Brain microvascular endothelial cell (primary cell): ENCODE results near the gene KRT76.

Source experiments
- DNase-seq: peaks from one replicate; pipeline ENCODE4 v3.0.0-alpha.2; 2020
- H3K27ac ChIP-seq: fragments of 250-450 bp; sonication (Bioruptor Pico); 2 replicates; pipeline ENCODE4 v1.5.1; 2020; ENCODE audit warnings: mild to moderate bottlenecking, moderate library complexity
- H3K27me3 ChIP-seq: fragments of 250-450 bp; sonication (Bioruptor Pico); replicated peaks from 2 replicates; pipeline ENCODE4 v1.5.1; 2020; ENCODE audit warnings: mild to moderate bottlenecking
- H3K36me3 ChIP-seq: fragments of 250-450 bp; sonication (Bioruptor Pico); replicated peaks from 2 replicates; pipeline ENCODE4 v1.5.1; 2020; ENCODE audit warnings: mild to moderate bottlenecking
- H3K4me3 ChIP-seq: 2 replicates; pipeline ENCODE4 v1.5.1; 2011; ENCODE audit warnings: low read depth, mild to moderate bottlenecking, control low read depth, low read length, moderate library complexity
- in situ Hi-C: cut with HindIII; loops from 2 replicates; pipeline ENCODE4 v1.10.0; 2017; ENCODE audit warnings: low sequenced_read_pairs, low pct_ligation_motif_present
- TF ChIP-seq, protein P1 (sequence below): IDR thresholded peaks from 2 replicates; pipeline ENCODE4 v1.5.1; 2011; ENCODE audit warnings: low read depth, mild to moderate bottlenecking, moderate library complexity, low read length, control low read depth, inconsistent platforms; ENCODE audit errors: missing control alignments

Gene KRT76

DNA sequence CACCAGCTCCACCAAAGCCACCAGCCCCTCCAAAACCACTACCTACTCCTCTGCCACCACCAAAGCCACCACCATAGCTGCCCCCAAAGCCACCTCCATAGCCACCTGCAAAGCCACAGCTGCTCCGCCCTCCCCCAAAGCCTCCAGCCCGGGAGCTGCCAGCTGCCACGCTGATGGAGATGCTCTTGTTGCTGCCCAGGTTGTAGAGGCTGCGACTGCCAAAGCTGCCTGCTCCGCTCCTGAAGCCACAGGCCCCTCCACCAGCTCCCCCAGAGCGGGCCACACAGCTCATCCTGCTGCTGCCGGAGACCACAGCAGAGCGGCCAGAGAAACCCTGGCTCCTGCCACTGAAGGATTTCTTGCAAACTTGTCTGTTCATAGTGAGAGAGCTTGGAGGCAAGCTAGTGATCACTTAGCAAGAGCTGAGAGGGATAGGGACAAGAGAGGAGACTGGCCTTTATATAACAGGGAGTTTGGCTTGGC is at the start of gene KRT76:
KRT76 (minus strand) TSS at position 433 of the 483 bp plus-strand sequence; CDS start at position 379, 54 bp downstream.
- Histone ChIP-seq H3K27me3 (peaks cover 16% of the 10 kb centered on the region), H3K4me3 (no peak within 1 kb of the TSS), H3K36me3 (no peaks in the 10 kb centered on the region), H3K27ac (no peak within 1 kb of the TSS)
- TF ChIP-seq, protein P1, sequence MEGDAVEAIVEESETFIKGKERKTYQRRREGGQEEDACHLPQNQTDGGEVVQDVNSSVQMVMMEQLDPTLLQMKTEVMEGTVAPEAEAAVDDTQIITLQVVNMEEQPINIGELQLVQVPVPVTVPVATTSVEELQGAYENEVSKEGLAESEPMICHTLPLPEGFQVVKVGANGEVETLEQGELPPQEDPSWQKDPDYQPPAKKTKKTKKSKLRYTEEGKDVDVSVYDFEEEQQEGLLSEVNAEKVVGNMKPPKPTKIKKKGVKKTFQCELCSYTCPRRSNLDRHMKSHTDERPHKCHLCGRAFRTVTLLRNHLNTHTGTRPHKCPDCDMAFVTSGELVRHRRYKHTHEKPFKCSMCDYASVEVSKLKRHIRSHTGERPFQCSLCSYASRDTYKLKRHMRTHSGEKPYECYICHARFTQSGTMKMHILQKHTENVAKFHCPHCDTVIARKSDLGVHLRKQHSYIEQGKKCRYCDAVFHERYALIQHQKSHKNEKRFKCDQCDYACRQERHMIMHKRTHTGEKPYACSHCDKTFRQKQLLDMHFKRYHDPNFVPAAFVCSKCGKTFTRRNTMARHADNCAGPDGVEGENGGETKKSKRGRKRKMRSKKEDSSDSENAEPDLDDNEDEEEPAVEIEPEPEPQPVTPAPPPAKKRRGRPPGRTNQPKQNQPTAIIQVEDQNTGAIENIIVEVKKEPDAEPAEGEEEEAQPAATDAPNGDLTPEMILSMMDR = no peak
- in situ Hi-C loops = no loop called here
- DNase-seq = no peak

DNA sequence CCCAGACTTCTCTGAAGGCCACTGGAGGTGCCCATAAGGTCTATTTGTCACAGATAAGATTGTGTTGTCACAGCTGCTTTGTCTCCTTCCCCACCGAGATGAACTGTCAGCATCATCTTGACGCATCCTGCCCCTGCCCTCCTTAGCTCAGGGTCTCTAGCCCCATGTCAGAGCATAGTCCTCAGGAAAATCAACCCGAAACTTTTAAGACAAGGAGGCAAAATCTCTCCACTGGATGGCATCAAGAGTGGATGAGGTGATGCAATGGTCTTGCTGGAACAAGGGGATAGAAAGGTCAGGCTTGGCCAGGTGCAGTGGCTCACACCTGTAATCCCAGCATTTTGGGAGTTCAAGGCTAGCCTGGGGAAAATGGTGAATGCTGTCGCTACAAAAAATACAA is 48.8 kb upstream of the KRT76 start:
- TF ChIP-seq, protein P1 = no peak
- Histone ChIP-seq H3K4me3 (no peak overlapping the region), H3K36me3 (no peaks in the 10 kb centered on the region), H3K27me3 (no peaks in the 10 kb centered on the region), H3K27ac (no peak overlapping the region)
- in situ Hi-C loops = no loop called here
- no peak for DNase-seq

DNA sequence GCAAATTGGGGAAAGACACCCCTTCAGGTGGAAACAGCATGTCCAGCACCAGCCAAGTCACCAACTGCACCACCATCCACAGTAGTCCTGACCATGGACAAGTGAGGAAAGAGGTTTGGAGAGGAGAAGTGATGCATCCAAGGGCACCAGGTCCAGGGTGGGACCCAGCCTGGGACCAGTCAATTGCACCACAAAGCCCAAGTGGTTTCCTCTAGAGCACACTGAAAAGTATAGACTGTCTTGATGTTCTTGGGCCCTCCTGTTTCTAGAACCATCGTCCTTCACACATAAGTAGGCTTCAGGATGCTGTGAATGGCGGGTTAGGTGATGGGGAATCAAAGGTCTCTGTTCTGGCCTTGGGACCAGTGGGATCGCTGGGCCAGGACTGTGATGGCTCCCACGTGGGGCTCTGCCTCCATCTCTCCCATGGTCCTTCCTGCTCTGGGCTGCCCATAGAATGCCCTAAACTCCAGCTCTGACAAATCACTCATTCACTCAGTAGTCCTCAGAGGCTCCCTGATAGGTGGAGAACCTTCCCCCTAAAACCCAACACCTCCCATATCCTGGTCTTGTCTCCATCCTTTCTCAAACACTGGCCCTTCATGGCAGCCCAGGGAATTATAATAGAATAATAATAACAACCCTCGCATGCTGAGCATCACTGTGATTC is 47.7 kb upstream of the KRT76 start:
- no peak for DNase-seq
- TF ChIP-seq, protein P1 = no peak
- no peak overlapping the region for H3K27ac ChIP-seq
- H3K36me3 ChIP-seq = no peaks in the 10 kb centered on the region
- in situ Hi-C loops = no loop called here
- no peaks in the 10 kb centered on the region for H3K27me3 ChIP-seq
- no peak overlapping the region for H3K4me3 ChIP-seq

DNA sequence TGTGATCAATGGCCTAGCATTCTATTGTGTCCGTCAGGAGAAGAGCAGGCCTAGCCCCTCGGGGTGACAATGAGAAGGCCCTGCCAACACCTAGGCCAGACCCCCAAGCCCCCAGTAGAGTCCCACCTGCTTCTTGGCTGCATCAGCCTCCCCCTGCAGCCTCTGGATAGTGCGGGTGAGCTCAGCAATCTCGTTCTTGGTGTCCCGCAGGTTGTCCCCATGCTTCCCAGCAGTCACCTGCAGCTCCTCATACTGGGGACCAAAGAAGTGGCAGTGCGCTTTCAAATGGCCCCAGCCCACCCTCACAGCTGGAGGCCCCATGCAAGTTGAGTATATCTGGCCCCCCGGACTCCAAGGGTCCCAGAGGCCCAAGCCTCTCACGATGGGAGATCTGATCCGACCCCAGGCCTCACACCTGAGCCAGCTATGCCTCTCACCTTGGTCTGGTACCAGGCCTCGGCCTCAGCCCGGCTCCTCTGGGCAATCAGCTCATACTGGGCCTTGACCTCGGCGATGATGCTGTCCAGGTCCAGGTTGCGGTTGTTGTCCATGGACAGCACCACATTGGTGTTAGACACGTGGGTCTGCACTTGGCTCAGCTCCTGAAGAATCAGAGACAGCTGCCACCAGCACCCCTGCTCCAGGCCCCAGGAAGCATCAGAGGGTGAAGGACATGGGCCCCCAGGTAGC is 46.8 kb upstream of the KRT76 start:
- no peaks in the 10 kb centered on the region for H3K36me3 ChIP-seq
- in situ Hi-C loops = no loop called here
- no peak for DNase-seq
- TF ChIP-seq, protein P1 = no peak
- no peak overlapping the region for H3K4me3 ChIP-seq
- H3K27ac ChIP-seq = no peak overlapping the region
- H3K27me3 ChIP-seq = no peaks in the 10 kb centered on the region

DNA sequence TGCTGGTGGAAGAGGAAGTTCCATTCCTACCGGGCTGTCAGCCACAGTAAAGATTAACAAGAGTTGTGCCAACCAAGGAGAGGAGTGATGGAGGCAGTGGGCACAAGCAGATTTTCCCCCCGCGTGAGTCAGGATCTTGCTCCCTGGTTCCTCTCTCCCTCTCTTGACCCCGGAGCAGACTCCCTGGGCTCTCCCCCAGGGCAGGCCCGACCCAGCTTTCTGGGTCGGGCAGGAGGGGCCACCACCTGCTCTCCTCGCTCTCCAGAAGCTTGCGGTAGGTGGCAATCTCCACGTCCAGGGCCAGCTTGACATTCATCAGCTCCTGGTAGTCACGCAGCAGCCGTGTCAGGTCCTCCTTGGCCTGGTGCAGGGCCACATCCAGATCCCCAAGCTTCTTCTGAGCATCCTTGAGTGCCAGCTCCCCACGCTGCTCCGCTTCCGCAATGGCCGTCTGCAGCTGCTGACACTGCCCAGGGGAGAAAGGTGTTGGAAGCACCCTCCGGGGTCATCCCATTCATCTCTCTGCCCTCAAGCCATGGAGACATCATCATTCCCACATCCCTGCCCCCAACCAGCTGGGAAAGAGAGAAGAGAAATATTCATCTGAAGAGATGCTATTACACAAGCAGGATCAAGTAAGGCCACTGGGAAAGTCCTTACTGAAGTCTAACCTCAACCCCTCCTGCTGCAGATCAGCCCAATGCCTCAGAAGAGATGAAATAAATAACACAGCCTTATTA is 45.8 kb upstream of the KRT76 start:
- Histone ChIP-seq H3K4me3 (no peak overlapping the region), H3K36me3 (no peaks in the 10 kb centered on the region), H3K27me3 (peaks cover 4% of the 10 kb centered on the region), H3K27ac (no peak overlapping the region)
- in situ Hi-C loops = no loop called here
- DNase-seq = no peak
- TF ChIP-seq, protein P1 = no peak
